ENCODE data around the gene SFRP2.
A peak's percentile ranks its signal among the peaks of the same experiment; 100 is the strongest.

Gene SFRP2, protein sequence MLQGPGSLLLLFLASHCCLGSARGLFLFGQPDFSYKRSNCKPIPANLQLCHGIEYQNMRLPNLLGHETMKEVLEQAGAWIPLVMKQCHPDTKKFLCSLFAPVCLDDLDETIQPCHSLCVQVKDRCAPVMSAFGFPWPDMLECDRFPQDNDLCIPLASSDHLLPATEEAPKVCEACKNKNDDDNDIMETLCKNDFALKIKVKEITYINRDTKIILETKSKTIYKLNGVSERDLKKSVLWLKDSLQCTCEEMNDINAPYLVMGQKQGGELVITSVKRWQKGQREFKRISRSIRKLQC

DNA sequence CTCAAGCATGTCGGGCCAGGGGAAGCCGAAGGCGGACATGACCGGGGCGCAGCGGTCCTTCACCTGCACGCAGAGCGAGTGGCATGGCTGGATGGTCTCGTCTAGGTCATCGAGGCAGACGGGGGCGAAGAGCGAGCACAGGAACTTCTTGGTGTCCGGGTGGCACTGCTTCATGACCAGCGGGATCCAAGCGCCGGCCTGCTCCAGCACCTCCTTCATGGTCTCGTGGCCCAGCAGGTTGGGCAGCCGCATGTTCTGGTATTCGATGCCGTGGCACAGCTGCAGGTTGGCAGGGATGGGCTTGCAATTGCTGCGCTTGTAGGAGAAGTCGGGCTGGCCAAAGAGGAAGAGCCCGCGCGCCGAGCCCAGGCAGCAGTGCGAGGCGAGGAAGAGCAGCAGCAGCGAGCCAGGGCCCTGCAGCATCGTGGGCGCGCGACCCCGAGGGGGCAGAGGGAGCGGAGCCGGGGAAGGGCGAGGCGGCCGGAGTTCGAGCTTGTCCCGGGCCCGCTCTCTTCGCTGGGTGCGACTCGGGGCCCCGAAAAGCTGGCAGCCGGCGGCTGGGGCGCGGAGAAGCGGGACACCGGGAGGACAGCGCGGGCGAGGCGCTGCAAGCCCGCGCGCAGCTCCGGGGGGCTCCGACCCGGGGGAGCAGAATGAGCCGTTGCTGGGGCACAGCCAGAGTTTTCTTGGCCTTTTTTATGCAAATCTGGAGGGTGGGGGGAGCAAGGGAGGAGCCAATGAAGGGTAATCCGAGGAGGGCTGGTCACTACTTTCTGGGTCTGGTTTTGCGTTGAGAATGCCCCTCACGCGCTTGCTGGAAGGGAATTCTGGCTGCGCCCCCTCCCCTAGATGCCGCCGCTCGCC, at the start of gene SFRP2:
Gene SFRP2, minus strand, starts transcription at position 671 of the 864 bp plus-strand sequence. Its CDS starts 248 bp downstream, at position 423.
- DNase-seq = no peak

DNA sequence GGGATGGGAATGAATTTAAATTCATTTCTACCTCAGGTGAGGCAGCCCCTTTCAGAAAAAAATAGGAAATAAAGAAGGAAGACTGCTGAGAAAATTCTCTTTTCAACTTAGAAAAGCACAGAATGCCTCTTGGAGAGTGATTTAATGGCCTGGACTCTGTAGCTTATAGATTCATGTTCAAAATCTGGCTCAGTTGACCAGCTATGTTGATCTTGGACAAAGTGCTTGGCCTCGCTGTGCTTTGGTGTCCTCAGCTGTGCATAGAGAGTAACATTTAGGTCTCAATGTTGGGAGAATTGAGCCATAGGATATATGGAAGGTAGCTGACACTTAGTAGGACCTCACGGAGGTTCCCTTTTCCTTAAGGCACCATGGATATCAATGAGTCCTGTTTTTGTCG, 49.7 kb upstream of the SFRP2 start:
- no peak for DNase-seq

DNA sequence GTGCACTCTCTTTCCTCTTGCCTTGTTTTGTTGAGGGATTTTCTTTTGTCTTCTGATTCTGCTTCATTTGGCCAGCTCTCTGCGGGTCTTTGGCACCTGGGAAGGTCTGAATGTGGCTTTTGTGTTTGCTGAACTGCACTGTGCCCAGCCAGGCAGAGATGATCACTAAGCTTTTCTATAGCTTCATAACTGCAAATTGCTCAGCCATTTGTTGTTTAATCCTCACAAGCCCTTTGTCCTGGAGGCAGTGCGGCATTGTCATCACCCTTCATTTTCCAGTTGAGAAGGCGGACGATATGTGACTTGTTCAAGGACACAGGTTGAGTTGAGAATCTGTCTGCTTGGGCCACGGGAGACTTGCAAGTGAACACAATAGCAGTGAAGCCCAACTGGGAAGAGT, 46.0 kb upstream of the SFRP2 start:
- DNase-seq = no peak

DNA sequence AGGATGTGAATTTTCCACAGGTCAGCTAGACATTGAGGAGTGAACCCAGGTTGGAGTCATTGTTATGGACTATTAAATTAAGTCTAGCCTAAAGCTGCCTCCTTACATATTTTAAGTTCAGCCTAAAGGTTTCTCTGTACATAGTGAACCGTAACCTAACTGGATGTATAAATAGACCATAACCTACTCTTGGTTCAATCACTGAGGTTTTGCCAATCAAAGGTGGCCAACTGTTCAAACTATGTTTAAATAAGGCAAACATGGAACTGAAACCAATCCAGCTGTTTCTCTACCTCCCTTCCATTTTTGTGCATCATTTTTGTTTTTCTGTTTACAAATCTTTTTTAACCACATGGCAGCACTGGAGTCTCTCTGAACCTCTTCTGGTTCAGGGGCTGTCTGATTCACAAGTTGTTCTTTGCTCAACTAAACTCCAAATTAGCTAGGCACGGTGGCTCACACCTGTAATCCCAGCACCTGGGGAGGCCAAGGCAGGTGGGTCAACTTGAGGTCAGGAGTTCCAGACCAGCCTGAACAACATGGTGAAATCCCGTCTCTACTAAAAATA, 43.9 kb upstream of the SFRP2 start:
- DNase-seq = no peak

DNA sequence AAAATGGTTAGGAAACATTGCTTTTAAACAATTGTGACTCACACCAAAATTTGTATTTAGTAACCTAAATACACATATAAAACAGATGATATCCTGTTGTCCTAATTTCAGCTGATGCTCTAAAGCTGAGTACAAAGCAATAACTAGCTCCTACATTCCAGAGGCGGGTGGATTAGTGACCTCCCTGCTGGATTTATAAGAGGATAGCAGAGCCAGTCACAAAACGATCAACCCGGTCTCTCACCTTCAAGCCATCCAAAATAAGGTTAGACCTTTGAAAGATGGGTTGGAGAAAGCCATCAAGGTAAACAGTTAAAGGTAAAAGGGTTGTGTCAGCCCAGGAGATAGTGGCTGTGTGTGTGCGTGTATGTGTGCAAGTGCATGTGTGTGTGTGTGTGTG, 43.2 kb upstream of the SFRP2 start:
- no peak for DNase-seq

DNA sequence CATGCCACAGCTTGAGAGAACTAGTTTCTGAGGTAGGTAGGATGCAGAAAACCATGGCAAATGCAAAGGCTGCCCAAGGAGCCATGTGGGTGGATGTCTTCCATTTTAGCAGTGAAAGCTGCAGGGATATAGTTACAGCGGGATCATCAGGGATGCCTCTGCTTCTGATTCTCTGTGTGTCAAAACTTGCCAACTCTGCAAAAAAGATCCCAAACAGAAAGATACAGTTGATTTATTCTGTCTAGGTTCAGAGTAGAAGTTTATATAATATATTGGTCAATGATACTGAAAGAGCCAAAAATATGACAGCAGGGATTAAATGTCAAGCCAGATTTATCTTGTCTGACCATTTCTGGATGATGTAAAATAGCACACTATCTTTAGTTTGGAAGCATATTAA, 42.4 kb upstream of the SFRP2 start:
- DNase-seq = no peak

DNA sequence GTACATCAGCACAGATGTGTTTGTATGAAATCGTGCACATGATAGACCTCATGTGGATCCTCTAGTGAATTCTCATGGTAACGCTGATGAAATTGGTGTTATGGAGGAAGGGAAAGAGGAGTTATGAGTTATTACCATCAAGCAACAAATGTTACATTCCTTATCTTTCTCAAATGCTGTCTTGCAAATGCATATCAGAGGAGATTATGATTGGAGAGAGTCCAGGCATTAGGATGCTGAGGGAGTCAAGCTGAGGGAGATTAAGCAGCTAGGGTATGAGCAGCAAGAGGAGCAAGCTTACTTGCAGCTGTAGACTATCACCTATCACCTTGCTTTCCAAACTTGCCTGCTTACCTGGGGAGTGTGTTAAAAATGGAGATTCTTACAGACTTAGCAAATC, 36.8 kb upstream of the SFRP2 start:
- no peak for DNase-seq

DNA sequence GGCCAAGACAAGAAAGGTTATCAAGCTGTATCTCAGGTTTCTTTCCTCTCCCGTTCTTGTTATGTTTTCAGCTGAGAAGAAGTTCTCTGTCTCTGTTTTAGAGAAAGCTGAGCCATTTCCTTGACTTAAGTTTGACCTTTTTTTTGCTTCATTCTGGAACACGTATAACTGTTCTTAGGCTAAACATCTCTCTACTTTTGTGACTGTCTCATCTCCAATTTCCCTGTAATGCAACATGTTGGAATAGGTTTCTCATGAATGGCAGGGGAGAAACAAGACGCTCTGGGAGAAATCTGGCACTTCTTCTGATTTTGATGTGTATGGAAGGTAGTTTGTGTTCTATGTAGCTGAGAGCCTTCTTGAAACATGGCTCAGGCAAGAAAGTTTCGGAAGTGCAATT, 36.2 kb upstream of the SFRP2 start:
- DNase-seq = no peak

DNA sequence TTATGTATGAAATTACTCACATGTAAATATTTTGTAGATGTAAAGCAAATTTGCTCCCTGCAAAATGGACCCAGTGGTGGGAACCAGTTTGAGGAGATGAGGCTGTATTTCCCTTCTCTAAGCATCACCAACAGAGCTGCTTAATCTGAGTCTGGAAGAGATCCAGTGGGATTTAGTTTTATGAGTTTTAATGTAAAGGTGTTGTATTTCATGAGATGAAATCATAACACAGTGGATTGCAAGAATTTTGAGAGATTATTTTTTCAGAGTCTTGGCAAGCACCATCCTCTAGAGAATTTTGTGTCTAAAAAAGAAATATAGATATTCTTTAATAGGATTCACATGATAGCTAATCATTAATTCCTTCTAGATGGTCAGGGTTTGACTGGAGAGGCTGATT, 35.6 kb upstream of the SFRP2 start:
- DNase-seq = no peak

DNA sequence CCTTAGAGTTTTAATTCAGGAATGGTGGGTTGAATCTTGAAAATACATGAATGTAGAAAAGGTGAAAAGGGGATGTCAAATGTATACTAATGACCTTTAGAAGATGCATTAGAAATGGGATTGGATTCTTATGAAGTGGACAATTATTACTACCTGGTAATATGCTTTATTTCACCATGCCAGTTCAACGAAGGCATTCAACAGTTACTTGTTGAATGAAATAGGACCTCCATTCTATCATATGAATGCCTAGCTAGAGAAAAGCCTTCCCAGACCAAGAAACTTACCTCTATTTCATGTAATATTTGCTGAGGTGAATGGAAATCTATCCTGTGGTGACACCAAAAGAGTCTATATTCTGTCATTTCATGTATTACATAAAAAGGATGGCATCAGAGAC, 34.6 kb upstream of the SFRP2 start:
- no peak for DNase-seq

DNA sequence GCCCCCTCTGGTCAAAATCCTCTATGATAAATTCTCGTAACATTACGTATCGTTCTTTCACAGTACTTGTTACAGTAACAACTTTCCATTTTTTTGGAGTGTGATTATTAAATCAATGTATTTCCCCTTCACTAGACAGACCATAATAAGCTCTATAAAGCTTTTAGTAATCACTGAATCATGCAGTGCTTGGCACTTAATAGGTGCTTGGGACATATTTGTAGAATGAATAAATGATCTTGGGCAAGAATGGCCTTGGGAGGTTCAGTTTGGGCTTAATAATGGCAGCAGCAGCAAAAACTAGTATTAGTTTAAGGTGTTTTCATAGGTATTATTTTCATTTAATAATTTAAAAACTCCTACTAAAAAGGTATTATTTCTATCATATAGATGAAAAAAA, 33.4 kb upstream of the SFRP2 start:
- no peak for DNase-seq

DNA sequence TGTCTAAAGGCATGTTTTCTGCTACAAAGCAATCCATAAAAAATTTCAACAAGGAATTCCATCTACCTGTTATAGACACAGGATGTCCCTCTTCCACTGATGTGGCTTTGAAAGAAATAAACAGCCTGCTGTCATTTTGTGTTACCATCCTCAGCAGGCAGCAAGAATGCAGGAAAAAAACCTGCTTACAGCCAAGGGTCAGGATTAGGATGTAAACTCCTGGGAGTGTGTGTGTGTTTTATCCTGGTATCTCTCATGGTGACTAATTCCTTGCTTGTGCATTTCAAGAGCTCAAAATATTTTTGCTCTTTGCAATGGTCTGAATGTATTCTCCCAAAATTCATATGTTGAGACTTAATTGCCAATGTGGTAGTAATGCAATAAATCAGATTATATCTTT, 28.6 kb upstream of the SFRP2 start:
- no peak for DNase-seq

DNA sequence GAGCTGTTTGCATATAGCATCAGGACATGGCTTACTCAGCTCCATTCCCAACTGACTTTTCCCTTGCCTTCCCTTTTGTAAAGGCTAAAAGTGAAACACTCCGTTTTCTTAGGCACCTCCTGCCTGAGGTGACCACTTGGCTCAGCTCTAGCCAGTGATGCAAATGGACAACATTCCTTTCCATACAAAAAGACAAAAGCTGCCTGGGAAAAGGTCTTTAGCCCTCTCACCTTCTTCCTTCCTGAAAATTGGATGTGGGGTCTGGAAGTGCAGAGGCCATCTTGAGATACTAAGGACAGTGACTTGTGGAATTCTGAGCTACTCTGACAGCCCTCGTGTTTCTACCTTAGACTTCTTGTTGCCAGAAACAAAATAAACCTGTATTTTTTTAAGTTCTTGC, 27.7 kb upstream of the SFRP2 start:
- no peak for DNase-seq

DNA sequence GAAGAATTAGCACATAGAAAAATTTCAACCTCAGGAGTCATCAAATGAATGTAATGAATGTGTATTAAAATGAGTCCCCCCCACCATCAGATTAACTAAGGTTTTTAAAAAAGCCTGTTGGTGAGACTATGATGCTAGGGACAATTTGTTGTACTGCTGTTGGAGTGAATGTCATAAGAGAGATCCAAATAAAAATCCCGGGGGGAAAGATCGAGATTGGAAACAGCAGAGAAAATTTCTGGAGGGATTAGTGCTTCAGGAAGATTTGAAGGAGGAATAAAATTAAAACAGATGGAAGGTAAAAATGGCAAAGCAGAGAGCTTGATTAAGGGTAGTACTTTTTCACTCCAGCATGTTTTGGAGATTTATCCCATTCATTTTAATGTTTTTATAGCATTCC, 25.9 kb upstream of the SFRP2 start:
- DNase-seq = no peak

DNA sequence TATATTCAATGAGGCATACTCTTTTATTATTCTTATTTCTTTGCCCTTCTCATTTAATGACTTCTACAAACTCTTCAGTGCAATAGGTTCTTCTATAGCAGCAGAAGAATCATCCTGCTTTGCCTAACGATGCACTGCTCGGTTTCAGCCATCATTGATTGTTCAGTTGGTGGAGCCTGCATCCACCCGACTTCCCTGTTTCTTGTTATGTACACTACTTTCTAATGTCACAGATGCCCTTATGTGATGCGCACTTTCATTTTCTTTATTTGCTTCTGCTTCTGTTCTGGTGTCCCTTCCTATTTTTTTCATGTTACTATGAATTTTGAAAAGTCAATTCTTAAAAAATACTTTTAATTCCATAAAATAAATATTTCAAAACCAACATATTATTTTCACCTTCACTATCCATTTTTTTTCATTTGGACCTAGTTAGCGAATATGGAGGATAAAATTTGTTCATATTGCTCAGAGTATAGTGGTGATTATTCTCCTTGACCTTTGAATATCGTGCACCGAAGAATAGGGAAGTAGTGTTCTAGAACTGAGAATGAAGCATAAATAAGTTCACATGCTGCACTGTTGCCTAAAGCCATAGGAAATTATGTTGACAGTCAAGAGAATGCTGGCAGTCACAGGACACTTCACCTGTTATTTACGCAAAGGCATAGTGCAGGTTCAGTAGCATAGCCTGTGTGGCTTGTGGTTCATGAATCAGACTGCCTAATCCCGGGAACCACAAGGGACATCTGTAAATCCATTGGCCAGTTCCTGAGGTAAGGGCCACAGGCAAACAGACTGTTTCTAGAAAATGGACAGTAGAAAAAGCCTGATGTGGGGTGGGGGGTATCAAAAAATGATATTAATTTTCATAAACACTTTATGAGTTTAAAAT, 21.3 kb upstream of the SFRP2 start:
- no peak for DNase-seq

DNA sequence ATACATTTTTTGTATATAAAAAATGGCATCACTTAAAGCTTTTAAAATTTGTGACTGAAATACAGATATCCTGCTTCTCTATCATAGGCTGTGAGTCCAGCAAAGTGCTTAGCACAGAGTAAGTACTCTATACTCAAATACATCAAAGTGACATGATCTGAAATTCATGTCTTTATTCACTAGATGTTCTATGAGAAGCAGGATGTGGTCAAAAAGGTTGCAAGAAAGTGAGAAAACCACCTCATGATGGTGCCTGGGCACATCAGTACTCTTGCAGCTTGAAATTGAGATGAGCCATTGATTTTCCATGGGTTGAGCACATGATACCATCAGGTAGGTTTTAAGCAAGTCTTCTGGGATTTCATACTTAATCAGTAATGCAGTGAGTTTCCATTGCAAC, 20.4 kb upstream of the SFRP2 start:
- DNase-seq = peak in 1 of 4 experiments; percentile 2

DNA sequence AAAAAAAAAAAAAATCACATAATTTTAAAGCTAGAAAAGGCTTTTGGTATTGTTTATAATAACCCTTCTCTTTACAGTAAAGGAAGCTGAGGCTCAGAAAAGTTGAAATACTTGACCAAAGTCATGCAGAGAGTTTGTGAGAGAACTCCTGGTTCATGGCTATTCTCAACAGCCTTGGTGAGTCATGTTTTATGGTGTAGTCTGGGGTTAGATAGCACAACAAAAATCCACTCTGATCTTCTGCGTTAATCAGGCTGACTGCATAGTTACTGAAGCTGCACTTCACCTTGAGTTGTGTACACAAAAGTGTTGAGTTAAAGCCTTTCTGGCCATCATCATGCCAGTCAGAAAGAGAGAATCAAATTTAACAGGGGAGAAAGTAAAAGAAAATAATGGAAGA, 19.3 kb upstream of the SFRP2 start:
- DNase-seq = no peak

DNA sequence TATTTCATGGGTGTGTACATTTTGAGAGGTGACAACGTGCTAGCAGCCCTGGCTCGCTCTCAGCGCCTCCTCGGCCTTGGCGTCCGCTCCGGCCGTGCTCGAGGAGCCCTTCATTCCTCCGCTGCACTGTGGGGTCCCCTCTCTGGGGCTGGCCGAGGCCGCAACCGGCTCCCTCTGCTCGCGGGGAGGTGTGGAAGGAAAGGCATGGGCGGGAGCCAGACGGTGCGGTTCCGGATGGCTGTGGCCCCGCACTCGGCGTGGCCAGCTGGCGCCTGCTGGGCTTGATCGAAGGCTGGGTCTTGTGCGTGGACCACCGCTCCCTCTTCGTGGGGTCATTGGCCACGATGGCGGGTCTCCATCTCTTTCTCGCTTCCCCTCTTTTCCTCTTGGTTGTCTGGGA, 17.2 kb upstream of the SFRP2 start:
- no peak for DNase-seq

DNA sequence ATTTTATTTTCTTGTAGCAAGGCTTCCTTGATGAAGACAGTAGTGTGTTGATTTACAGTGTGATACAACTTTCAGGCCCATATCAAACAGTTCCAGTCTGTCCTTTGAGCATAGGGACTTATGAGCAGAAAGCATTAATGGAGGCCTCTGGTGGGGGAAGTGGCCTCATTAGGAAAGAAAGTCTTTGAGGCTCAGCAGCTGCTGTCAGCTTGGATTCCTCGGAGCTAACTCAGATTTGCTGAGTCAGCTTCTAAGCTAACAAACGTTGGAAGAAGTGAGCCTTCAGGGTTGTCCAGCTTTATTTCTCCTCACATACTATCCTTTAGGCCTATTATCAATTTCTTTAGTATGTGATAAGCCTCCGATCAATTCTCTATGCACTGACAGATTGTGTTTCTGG, 15.8 kb upstream of the SFRP2 start:
- DNase-seq = no peak

DNA sequence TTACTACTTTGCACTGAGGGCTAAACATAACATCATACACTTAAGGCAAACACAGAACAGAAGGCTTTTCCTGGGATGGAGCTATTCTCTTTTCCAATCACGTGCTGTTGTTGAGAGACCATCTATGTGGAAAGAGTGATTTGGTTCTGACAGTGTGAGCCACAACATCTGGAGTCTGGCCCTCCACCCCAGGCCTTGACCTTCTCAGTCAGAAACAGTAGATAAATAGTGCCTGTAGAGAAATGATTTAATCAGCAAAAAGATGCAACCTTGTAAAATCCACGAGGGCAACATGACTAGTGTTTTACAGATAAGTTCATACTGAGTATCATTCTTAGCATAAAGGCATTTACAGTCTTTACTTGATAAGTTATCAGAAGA, 10.8 kb upstream of the SFRP2 start:
- DNase-seq = no peak

DNA sequence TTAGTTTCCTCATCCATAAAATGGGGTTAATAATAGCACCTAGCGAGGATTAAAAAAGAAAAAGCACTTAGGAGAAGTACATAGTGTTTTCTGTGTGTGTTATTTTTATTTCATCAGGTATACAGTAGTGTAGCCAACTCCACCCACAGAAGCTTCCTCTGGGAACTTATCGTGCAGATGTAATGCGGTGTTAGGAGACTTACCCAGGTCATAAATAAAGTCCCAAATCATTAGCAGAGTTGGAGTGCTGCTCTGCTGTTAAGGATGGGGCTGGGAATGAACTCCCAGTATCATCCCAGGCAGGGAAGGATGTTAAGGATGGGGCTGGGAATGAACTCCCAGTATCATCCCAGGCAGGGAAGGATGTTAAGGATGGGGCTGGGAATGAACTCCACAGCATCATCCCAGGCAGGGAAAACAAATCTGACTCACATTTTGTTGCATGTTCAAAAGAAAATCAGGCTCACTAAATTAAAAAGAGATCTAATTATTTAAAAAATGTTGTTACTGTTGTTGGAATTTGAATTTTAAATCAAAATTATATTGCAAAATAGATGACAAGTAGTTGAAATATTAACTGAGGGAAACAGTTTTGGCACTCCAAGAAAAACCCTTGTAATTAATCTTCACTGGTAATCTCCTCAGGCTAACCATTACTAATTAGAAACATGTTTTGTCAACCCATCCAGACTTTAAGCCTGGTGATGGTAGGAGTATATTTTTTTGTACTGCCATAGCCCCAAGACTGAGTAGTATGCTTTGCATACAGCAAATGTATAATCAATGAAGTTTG, 10.2 kb upstream of the SFRP2 start:
- DNase-seq = no peak

DNA sequence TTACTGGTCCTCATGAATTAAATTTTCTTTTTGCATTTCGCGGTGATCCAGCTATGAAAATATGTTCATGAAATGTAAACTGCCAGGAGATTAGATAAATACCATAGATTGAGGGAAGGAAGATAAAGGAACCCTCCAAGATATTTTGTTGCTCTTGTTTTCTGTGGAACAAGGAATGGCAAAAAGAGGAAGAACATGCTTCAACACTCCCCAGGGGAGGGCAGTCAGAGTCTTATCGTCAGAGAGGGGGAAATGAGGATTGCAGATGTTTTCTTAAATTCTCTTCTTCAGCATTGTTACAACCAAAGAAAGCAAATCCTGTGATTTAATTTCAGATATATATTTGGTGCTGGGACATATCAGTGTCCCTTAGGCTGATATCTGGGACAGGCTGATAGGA, 9.5 kb upstream of the SFRP2 start:
- no peak for DNase-seq
